ENCODE results near the gene CXCR5.

CXCR5 gene

GRCh38 chr11:118918128-118918685, 34.5 kb downstream of the CXCR5 start:
- TF ChIP-seq CTCF (IDR thresholded peaks at IDR 0.05; ENCODE audit: low read depth, low read length) = no peak
- DNase-seq = peak; percentile 69
- no peaks in the 10 kb centered on the region for H3K27me3 ChIP-seq (ENCODE audit: insufficient read depth, low read depth, severe bottlenecking)
- no peaks in the 10 kb centered on the region for H3K9me3 ChIP-seq (ENCODE audit: severe bottlenecking)
- H3K27ac ChIP-seq = peak overlapping the region; percentile 70
- H3K36me3 ChIP-seq = no peaks in the 10 kb centered on the region
- peak overlapping the region; percentile 28 for H3K4me3 ChIP-seq (ENCODE audit: low read depth, low read length)

- peak overlapping the region; percentile 28 for H3K4me3 ChIP-seq (ENCODE audit: low read depth, low read length)
- no peaks in the 10 kb centered on the region for H3K36me3 ChIP-seq
- H3K27me3 ChIP-seq (ENCODE audit: insufficient read depth, low read depth, severe bottlenecking) = no peaks in the 10 kb centered on the region
- no peaks in the 10 kb centered on the region for H3K9me3 ChIP-seq (ENCODE audit: severe bottlenecking)
- H3K27ac ChIP-seq = peak overlapping the region; percentile 70
- DNase-seq = no peak
- TF ChIP-seq CTCF (IDR thresholded peaks at IDR 0.05; ENCODE audit: low read depth, low read length) = no peak
These were observed 35.1 kb downstream of the CXCR5 start for GRCh38 chr11:118918686-118919280.

DNA sequence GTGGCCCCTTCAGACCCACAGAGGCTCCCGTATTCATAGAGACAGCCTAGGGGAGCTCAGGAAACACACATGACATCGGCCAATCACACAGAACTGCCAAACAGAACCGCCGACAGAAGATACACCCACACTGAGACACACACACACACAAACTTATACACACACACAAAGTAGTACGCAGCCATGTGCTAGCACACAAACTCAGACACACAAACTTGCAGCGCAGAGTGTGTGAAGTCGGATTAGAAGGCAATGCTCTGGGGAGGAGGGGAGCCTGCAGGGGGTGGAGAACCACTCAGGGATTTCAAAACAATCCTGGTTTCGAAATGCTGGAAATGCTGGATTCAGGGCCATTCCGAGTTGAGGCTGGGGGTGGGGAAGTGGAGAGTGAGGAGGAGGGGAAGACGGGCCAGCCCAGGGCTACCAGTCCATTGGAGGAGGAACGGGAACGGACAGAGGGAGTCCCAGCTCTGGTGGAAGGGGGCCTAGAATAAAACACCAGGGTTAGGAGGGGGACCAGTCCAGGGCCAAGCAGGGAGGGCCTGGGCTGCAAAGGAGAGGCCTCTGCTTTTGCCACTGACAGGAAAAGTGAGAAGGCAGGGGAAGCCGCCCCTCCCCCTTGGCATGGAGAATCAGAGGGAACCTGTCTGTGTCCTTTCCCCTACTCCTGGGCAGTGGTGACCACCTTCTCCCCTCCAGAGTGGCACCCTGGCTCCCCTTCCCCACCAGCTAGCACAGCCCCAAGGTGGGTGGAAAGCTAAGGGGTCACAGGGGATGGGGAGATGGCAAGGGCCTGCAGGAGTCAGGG, 37.6 kb downstream of the CXCR5 start:
- Histone ChIP-seq H3K4me3 (ENCODE audit: low read depth, low read length) (peak overlapping the region; percentile 8; the same call in 1 of the 2 replicates), H3K9me3 (ENCODE audit: severe bottlenecking) (no peaks in the 10 kb centered on the region), H3K27me3 (ENCODE audit: insufficient read depth, low read depth, severe bottlenecking) (no peaks in the 10 kb centered on the region), H3K36me3 (no peaks in the 10 kb centered on the region), H3K27ac (0 out of 2 replicates have a peak overlapping the region, but pooled peaks have one; percentile 25)
- DNase-seq = no peak
- no peak for TF ChIP-seq CTCF (IDR thresholded peaks at IDR 0.05; ENCODE audit: low read depth, low read length)

- Histone ChIP-seq H3K27ac (0 out of 2 replicates have a peak overlapping the region, but pooled peaks have one; percentile 25), H3K36me3 (no peaks in the 10 kb centered on the region), H3K4me3 (ENCODE audit: low read depth, low read length) (no peak overlapping the region), H3K9me3 (ENCODE audit: severe bottlenecking) (no peaks in the 10 kb centered on the region), H3K27me3 (ENCODE audit: insufficient read depth, low read depth, severe bottlenecking) (no peaks in the 10 kb centered on the region)
- no peak for TF ChIP-seq CTCF (IDR thresholded peaks at IDR 0.05; ENCODE audit: low read depth, low read length)
- DNase-seq = peak; percentile 72
These were observed 38.4 kb downstream of the CXCR5 start for GRCh38 chr11:118921929-118922744.

DNA sequence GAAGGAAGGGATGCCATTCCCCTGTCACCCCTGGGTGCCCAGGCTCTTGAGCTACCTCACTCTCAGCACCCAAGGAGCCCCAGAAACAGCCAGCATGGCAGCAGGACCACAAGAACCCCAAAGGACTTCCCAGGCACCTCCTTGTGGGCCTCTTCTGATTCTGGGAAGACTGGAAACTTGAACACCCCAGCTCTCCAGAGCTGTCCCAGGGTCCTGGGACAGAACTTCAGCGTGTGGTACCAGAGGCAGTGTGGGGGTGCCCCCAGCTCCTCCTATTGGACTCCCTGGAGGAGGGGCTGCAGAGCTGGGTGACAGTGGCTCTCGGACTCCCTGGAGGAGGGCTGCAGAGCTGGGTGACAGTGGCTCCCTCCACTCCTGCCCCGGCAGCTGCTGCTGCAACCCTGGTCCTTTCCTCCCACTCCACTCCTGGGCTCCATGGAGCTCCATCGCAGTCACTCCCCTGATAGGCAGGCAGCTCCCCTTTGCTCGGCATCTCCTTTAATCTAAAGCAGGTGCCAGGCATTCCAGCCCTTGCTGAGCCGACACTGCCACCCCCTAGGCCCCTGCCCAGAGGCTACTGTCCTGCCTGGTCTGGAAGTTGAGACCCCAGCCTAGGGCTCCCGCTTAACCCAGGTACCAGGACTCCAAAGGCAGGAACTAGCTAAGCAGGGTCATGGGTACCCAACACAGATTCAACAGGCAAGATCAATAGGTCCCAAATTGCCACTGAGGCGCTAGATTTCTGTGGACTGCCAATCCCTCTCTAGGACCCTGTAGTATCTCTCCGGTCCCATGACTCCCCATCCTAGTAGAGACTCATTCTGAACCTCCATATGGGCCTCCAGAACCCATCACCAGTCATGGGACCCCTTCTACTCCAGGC, 39.3 kb downstream of the CXCR5 start:
- Histone ChIP-seq H3K27me3 (ENCODE audit: insufficient read depth, low read depth, severe bottlenecking) (no peaks in the 10 kb centered on the region), H3K9me3 (ENCODE audit: severe bottlenecking) (no peaks in the 10 kb centered on the region), H3K36me3 (no peaks in the 10 kb centered on the region), H3K4me3 (ENCODE audit: low read depth, low read length) (no peak overlapping the region), H3K27ac (no peak overlapping the region)
- no peak for DNase-seq
- no peak for TF ChIP-seq CTCF (IDR thresholded peaks at IDR 0.05; ENCODE audit: low read depth, low read length)
